Prostate gland (tissue), 2 donors: ENCODE results near the gene CFAP100. TPM values are rescaled to one million over a fixed set of nuclear protein-coding genes. Genes with fewer than 3 reads are reported as not detected.
A peak's percentile ranks its signal among the peaks of the same experiment; 100 is the strongest.

ENCODE experiments used
- DNase-seq: peaks from one replicate; pipeline ENCODE4 v3.0.0-alpha.2; 2019; ENCODE audit warnings: low spot score
- H3K27ac ChIP-seq, 2 donors: fragments of 200-600 bp; sonication (generic); 2 replicates each; pipeline ENCODE4 v1.5.1; 2017 to 2019
- H3K27me3 ChIP-seq: fragments of 200-600 bp; sonication (generic); replicated peaks from 2 replicates; pipeline ENCODE4 v1.5.1; 2019; ENCODE audit not compliant: insufficient read depth
- H3K36me3 ChIP-seq, 2 donors: fragments of 200-600 bp; sonication (generic); 1 replicate in 1 of 2; 2 replicates in 1 of 2; pipeline versions ENCODE4 v1.5.1 to v1.8.1; 2017 to 2019
- H3K4me1 ChIP-seq: fragments of 200-600 bp; sonication (generic); replicated peaks from 2 replicates; pipeline ENCODE4 v1.5.1; 2019
- H3K4me3 ChIP-seq, 2 donors: fragments of 200-600 bp; sonication (generic); 2 replicates each; pipeline ENCODE4 v1.5.1; 2017 to 2019
- H3K9me3 ChIP-seq: fragments of 200-600 bp; sonication (generic); 2 replicates; pipeline ENCODE4 v1.5.1; 2017
- POLR2A ChIP-seq: fragments of 450-650 bp; IDR thresholded peaks from one replicate; pipeline ENCODE4 v1.6.1; 2016; ENCODE audit warnings: antibody characterized with exemption, mild to moderate bottlenecking
- POLR2AphosphoS5 ChIP-seq: sonication (generic); formaldehyde crosslinking; IDR thresholded peaks from one replicate; pipeline ENCODE4 v1.6.1; 2017; ENCODE audit warnings: antibody characterized with exemption
- WGBS: methylation state at CpG from one replicate; pipeline ENCODE4 v1.1.5; 2018; 5-methylcytosine and 5-hydroxymethylcytosine counted together
- intact Hi-C: fragments of 100-400 bp; cut with DNase I; formaldehyde crosslinking; loops from one replicate; pipeline ENCODE4 v1.14.2; 2022
- total RNA-seq, 2 donors: library from RNA; depleted of rRNA; stranded (reverse); fragments of >200 nt; gene quantifications; one replicate each; pipeline ENCODE4 v1.1.0, GENCODE V29; 2016
- TF ChIP-seq, protein P1 (sequence below), 4 experiments: fragments of 200-600 bp in 2 of 4; fragments of 450-650 bp in 2 of 4; sonication (generic) in 2 of 4; IDR thresholded peaks; 1 replicate in 3 of 4; 2 replicates in 1 of 4; pipeline ENCODE4 v1.5.1; 2016 to 2019; ENCODE audit warnings: antibody characterized with exemption in 4 of 4, mild to moderate bottlenecking in 2 of 4, moderate library complexity in 2 of 4

The CFAP100 gene
- total RNA-seq, 2 donors from 2014 or later: 2.3 TPM; not detected in 1

DNA sequence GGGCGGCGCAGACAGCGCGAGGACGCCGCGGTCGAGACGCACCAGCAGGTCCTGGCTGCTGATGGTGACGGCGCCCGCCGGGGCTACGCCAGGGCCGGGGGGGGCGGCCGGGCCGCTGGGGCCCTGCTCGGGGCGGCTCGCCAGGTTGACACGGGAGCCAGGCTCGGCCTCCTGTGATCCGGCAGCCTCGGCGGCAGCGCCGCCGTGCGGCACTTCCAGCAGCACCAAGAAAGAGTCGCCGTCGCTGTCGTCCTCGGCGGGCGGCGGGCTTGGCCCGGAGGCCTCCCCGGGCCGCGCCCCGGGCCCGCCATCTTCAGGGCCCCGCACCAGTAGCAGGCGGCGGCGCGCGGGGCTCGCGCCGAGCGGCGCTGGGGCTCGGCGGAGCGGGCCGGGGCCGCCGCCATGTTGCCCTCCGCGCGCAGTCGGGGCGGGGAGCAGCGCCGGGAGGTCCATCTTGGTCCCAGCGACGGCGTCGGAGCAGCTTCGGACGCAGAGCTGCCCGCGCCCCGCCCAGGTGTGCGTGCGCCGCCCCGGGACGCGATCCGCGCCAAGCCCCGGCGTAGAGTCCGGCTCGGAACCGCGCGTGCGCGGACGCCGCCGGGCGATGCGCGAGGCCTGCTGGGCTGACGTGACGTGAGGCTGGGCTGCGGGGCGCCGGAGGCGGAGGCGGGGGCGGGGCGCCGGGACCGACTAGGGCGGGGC, 80.9 kb downstream of the CFAP100 start, which contains the start of gene ZXDC:
ZXDC (minus strand) TSS at position 479 of the 702 bp plus-strand sequence; CDS start at position 453, 26 bp downstream.
- TF ChIP-seq, protein P1, sequence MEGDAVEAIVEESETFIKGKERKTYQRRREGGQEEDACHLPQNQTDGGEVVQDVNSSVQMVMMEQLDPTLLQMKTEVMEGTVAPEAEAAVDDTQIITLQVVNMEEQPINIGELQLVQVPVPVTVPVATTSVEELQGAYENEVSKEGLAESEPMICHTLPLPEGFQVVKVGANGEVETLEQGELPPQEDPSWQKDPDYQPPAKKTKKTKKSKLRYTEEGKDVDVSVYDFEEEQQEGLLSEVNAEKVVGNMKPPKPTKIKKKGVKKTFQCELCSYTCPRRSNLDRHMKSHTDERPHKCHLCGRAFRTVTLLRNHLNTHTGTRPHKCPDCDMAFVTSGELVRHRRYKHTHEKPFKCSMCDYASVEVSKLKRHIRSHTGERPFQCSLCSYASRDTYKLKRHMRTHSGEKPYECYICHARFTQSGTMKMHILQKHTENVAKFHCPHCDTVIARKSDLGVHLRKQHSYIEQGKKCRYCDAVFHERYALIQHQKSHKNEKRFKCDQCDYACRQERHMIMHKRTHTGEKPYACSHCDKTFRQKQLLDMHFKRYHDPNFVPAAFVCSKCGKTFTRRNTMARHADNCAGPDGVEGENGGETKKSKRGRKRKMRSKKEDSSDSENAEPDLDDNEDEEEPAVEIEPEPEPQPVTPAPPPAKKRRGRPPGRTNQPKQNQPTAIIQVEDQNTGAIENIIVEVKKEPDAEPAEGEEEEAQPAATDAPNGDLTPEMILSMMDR (IDR thresholded peaks at IDR 0.05): peak; percentile 18 to 64 (median 38)
- TF ChIP-seq POLR2AphosphoS5 (no peak), POLR2A (peak; percentile 86)
- intact Hi-C loops: no loop called here
- peak; percentile 92 for DNase-seq
- Histone ChIP-seq H3K36me3 (no peaks in the 10 kb centered on the region), H3K9me3 (no peaks in the 10 kb centered on the region), H3K27ac (peak within 1 kb of the TSS; percentile 91 to 92), H3K4me3 (peak within 1 kb of the TSS; percentile 69 to 71), H3K27me3 (no peaks in the 10 kb centered on the region), H3K4me1 (peaks cover 15% of the 10 kb centered on the region)
- 0% methylated on average over 28 of the region's 112 CpGs for WGBS

DNA sequence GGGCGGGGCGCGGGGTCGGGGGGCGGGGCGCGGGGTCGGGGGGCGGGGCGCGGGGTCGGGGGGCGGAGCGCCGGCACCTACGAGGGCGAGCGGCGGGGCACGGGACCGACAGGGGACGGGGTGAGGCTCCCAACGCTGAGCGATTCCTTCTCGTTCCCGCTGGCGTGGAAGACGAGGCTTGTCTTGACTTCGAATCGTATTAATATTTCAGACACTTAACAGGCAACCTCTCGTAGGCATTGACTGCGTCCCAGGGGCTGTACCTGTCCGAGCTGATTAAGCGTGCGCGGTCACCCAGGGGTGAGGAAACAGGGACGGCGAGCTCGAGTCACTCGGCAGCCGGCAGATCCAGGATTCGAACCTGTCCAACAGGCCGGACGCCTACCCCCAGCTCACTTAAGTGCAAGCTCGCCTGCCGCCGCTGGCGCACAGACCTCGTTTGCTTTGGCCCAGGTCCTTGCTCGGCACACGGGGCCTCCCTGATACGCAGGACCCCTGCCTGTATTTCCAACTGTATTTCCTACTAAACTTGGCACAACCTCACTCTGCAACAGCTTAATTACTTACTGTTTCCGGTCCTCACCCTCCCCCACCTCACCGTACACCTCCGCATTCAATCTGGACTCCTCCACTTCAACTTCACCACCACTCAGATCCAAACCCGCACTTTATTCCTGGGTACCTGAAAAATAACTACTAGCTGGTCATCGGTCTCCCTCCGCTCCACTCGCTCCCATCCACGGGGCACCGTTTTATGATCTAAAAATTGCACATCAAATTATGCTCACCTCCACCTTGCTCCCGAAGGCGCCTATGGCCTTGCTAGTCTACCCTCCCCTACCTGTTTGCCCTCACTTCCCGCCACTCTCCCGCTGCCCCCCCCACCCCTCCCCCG, 81.7 kb downstream of the CFAP100 start:
- TF ChIP-seq POLR2A (peak; percentile 65), POLR2AphosphoS5 (peak; percentile 24)
- TF ChIP-seq, protein P1 (IDR thresholded peaks at IDR 0.05): no peak
- 13% methylated on average over 47 of the region's 66 CpGs for WGBS
- intact Hi-C loops: no loop called here
- peak; percentile 54 for DNase-seq
- Histone ChIP-seq H3K9me3 (no peaks in the 10 kb centered on the region), H3K36me3 (no peaks in the 10 kb centered on the region), H3K27me3 (no peaks in the 10 kb centered on the region), H3K4me1 (peaks cover 15% of the 10 kb centered on the region), H3K27ac (peak overlapping the region; percentile 91 to 92), H3K4me3 (peak overlapping the region; percentile 46 to 69)

DNA sequence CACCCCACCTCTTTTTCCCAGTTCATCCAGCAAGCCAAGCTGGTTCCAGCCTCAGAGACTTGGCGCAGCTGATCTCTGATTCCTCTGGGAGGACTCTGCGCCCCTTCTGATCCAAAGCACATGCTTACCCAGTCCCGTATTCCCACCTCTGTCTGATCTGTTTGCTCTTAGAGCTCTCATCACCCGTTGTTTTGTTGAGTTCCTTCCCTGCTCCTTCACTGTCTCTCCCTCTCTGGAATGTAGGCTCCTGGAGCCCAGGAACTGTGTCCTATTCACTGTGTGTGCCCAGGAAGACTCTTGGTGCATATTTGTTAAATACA, 82.3 kb downstream of the CFAP100 start:
- DNase-seq: no peak
- Histone ChIP-seq H3K27me3 (no peaks in the 10 kb centered on the region), H3K4me1 (peaks cover 15% of the 10 kb centered on the region), H3K4me3 (no peak overlapping the region), H3K36me3 (no peaks in the 10 kb centered on the region), H3K9me3 (no peaks in the 10 kb centered on the region), H3K27ac (peak overlapping the region in 1 of 2 donors; percentile 91)
- intact Hi-C loops: no loop called here
- WGBS: 55% methylated on average over 4 of the region's 4 CpGs
- no peak for TF ChIP-seq POLR2A
- TF ChIP-seq, protein P1 (IDR thresholded peaks at IDR 0.05): no peak
- TF ChIP-seq POLR2AphosphoS5: no peak

DNA sequence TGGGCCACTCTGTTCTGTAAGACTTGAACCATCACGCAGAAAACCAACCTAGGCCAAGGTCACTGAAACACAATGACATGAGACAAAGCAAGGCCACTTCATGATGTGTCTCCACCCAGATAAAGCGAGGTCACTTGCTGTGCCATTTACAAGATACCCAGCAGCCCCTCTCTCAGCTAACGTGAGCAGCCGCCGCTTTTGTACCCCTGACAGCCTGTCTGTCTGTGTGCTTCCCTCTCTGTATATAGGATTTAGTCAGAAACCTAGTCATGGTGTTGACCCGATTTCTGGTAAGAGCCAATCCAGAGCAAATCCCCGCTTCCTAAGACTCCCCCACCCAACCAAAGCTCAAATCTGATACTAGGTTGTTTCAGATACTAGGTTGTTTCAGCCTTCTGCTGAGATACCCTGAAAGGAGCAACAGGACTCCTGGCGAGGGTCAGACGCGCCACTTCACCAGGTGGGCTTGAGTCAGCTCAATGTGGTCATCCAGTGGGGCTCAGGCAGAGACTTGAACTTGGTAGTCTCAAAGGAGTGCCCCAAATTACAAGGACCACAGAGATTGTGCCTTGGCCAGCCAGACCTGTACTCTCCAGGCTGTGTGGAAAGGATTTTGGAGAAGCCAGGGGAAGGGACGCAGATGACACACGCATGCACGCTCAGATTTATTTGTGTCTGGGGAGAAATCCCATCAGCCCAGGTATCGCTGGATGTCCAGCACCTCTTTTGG, 84.0 kb downstream of the CFAP100 start:
- WGBS: 93% methylated on average over 14 of the region's 14 CpGs
- TF ChIP-seq POLR2A (no peak), POLR2AphosphoS5 (no peak)
- TF ChIP-seq, protein P1 (IDR thresholded peaks at IDR 0.05): no peak
- Histone ChIP-seq H3K27me3 (no peaks in the 10 kb centered on the region), H3K36me3 (no peaks in the 10 kb centered on the region), H3K27ac (no peak overlapping the region), H3K4me3 (no peak overlapping the region), H3K9me3 (no peaks in the 10 kb centered on the region), H3K4me1 (peaks cover 2% of the 10 kb centered on the region)
- no peak for DNase-seq
- intact Hi-C loops: no loop called here
